Measurements from ENCODE around the gene TMEM50A.
"Not testable (repeated sequence)": the region's sequence is repeated elsewhere in the genome, so short reads cannot be mapped to it uniquely, and the experiment has no call there.

DNA sequence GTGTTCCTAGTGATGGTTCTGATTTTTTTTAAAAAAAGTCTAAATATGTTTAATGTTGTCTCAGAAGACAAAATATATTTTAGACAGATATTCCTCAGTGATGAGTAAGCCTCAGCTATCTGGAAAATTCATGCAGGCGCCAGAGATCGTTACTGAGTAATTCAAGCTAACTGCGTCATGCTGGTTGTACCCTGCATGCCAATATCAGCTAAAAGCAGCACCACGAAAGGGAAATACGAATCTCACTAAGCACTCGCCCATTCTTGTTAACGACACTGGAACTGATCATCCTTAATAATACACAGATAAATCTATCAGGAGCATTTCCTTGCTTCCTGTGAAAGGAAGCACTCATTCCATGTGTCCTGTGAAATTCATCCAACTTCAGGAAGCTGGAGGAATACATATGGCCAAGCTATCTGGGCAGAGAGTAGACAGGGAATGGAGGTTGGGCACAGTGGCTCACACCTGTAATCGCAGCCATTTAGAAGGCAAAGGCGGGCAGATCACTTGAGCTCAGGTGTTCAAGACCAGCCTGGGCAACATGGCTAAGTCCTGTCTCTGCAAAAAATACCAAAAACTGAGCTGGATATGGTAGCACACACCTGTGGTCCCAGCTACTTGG, 17.7 kb upstream of the TMEM50A start:
- TF ChIP-seq, protein P1, sequence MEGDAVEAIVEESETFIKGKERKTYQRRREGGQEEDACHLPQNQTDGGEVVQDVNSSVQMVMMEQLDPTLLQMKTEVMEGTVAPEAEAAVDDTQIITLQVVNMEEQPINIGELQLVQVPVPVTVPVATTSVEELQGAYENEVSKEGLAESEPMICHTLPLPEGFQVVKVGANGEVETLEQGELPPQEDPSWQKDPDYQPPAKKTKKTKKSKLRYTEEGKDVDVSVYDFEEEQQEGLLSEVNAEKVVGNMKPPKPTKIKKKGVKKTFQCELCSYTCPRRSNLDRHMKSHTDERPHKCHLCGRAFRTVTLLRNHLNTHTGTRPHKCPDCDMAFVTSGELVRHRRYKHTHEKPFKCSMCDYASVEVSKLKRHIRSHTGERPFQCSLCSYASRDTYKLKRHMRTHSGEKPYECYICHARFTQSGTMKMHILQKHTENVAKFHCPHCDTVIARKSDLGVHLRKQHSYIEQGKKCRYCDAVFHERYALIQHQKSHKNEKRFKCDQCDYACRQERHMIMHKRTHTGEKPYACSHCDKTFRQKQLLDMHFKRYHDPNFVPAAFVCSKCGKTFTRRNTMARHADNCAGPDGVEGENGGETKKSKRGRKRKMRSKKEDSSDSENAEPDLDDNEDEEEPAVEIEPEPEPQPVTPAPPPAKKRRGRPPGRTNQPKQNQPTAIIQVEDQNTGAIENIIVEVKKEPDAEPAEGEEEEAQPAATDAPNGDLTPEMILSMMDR (IDR thresholded peaks at IDR 0.05; ENCODE audit: borderline replicate concordance, extremely low read depth, low read length, poor library complexity, severe bottlenecking), result not testable (repeated sequence)
- TF ChIP-seq EZH2 (IDR thresholded peaks at IDR 0.05; ENCODE audit: borderline replicate concordance, low read depth, low read length, severe bottlenecking), result not testable (repeated sequence)
